NCI-H1417 (cell line): ENCODE measurements around the gene LRRC43.
A peak's percentile ranks its signal among the peaks of the same experiment; 100 is the strongest.
"Not testable (repeated sequence)": the region's sequence is repeated elsewhere in the genome, so short reads cannot be mapped to it uniquely, and the experiment has no call there.

Experiments
- DNase-seq, 3 experiments: peaks; one replicate each; lab custom pipeline; 2025; lab: John Stamatoyannopoulos, UW

LRRC43 gene

GRCh38 chr12:122194804-122195203 lies 11.9 kb downstream of the LRRC43 start:
- no peak for DNase-seq

GRCh38 chr12:122195405-122195804 lies 12.5 kb downstream of the LRRC43 start:
- no peak for DNase-seq

- DNase-seq: no peak
Measured at GRCh38 chr12:122197612-122197966, 14.7 kb downstream of the LRRC43 start.

GRCh38 chr12:122199484-122200355 lies 16.8 kb downstream of the LRRC43 start:
- no peak for DNase-seq

GRCh38 chr12:122200541-122201175 lies 17.7 kb downstream of the LRRC43 start:
- DNase-seq: no peak

- DNase-seq: no peak
Measured at GRCh38 chr12:122201381-122201780, 18.5 kb downstream of the LRRC43 start.

- DNase-seq: no peak
Measured at GRCh38 chr12:122202017-122202416, 19.1 kb downstream of the LRRC43 start.

GRCh38 chr12:122202811-122203210 lies 19.9 kb downstream of the LRRC43 start:
- DNase-seq: not testable (repeated sequence)

- DNase-seq: peak; percentile 82 to 91 (median 86)
Measured at GRCh38 chr12:122203301-122204166, 20.6 kb downstream of the LRRC43 start, which contains the start of gene B3GNT4. Gene B3GNT4 (plus strand): TSS chr12:122203709. CDS start chr12:122204619, 910 bp downstream.

- DNase-seq: peak in 2 of 3 experiments; percentile 63 to 75
Measured at GRCh38 chr12:122204167-122205052, 21.5 kb downstream of the LRRC43 start.

GRCh38 chr12:122205053-122205925 lies 22.4 kb downstream of the LRRC43 start:
- peak in 1 of 3 experiments; percentile 35 for DNase-seq

- DNase-seq: no peak
Measured at GRCh38 chr12:122206111-122206881, 23.4 kb downstream of the LRRC43 start.

- DNase-seq: no peak
Measured at GRCh38 chr12:122206976-122207375, 24.1 kb downstream of the LRRC43 start.

GRCh38 chr12:122207391-122207790 lies 24.5 kb downstream of the LRRC43 start:
- DNase-seq: no peak

GRCh38 chr12:122208073-122208820 lies 25.3 kb downstream of the LRRC43 start:
- DNase-seq: no peak

- DNase-seq: no peak
Measured at GRCh38 chr12:122215771-122216170, 32.8 kb downstream of the LRRC43 start.

GRCh38 chr12:122216445-122216844 lies 33.5 kb downstream of the LRRC43 start:
- no peak for DNase-seq

GRCh38 chr12:122225683-122226365 lies 42.9 kb downstream of the LRRC43 start, which contains the start of gene DIABLO:
Gene DIABLO (minus strand): TSS chr12:122226052. CDS start chr12:122226014, 38 bp downstream.
- peak; percentile 100 for DNase-seq
